Muscle layer of duodenum (tissue), 2 donors: ENCODE data around the gene CHD9.

Experiments
- H3K27ac ChIP-seq: one replicate; pipeline ENCODE4 v1.7.0; 2013; ENCODE audit warnings: mild to moderate bottlenecking, low read length
- H3K27me3 ChIP-seq: one replicate; pipeline ENCODE4 v1.7.0; 2013; ENCODE audit warnings: low read depth, mild to moderate bottlenecking, control low read depth, low read length
- H3K36me3 ChIP-seq, 2 donors: one replicate each; pipeline ENCODE4 v1.7.0; 2013; ENCODE audit warnings: low read length in 2 of 2, control low read depth in 1 of 2, mild to moderate bottlenecking in 1 of 2; ENCODE audit not compliant: insufficient read depth in 2 of 2, control insufficient read depth in 1 of 2
- H3K4me1 ChIP-seq, 2 donors: one replicate each; pipeline ENCODE4 v1.7.0; 2013; ENCODE audit warnings: low read length in 2 of 2, mild to moderate bottlenecking in 2 of 2, control low read depth in 1 of 2, moderate library complexity in 1 of 2; ENCODE audit not compliant: insufficient read depth in 2 of 2, control insufficient read depth in 1 of 2
- H3K4me3 ChIP-seq, 2 donors: one replicate each; pipeline ENCODE4 v1.7.0; 2013; ENCODE audit warnings: low read length in 2 of 2, low read depth in 1 of 2, mild to moderate bottlenecking in 1 of 2
- H3K9me3 ChIP-seq, 2 donors: one replicate each; pipeline ENCODE4 v1.7.0; 2013; ENCODE audit warnings: low read length in 2 of 2, control low read depth in 1 of 2, mild to moderate bottlenecking in 1 of 2; ENCODE audit not compliant: control insufficient read depth in 1 of 2
- donor health status: healthy.

CHD9 gene

DNA sequence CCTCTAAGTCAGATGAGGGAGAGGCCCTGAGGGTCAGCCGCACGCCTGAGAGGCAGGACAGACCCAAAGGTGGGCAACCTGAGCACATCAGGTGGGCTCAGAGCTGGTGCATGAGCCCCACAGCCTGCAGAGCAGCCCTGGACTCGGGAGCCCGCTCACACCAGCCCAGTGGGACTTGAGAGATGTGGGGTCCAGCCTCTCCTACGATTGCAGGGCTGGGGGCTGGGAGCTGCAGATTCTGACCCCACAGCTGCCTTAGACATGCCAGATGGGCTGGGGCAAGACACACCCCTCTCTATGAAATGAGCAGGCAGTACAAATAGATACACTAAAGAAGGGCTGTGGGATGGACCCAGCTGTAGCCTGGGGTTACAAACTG lies 302.4 kb downstream of the CHD9 start:
- Histone ChIP-seq H3K9me3 (no peaks in the 10 kb centered on the region), H3K27me3 (no peaks in the 10 kb centered on the region), H3K36me3 (no peaks in the 10 kb centered on the region), H3K4me1 (no peaks in the 10 kb centered on the region), H3K27ac (no peak overlapping the region), H3K4me3 (no peak overlapping the region)

GRCh38 chr16:53357955-53358354 lies 303.2 kb downstream of the CHD9 start:
- no peaks in the 10 kb centered on the region for H3K4me1 ChIP-seq
- no peak overlapping the region for H3K27ac ChIP-seq
- no peak overlapping the region for H3K4me3 ChIP-seq
- no peaks in the 10 kb centered on the region for H3K36me3 ChIP-seq
- no peaks in the 10 kb centered on the region for H3K27me3 ChIP-seq
- H3K9me3 ChIP-seq, result no peaks in the 10 kb centered on the region

GRCh38 chr16:53358884-53359283 lies 304.1 kb downstream of the CHD9 start:
- no peaks in the 10 kb centered on the region for H3K27me3 ChIP-seq
- no peak overlapping the region for H3K27ac ChIP-seq
- no peaks in the 10 kb centered on the region for H3K4me1 ChIP-seq
- no peaks in the 10 kb centered on the region for H3K36me3 ChIP-seq
- no peak overlapping the region for H3K4me3 ChIP-seq
- no peaks in the 10 kb centered on the region for H3K9me3 ChIP-seq

DNA sequence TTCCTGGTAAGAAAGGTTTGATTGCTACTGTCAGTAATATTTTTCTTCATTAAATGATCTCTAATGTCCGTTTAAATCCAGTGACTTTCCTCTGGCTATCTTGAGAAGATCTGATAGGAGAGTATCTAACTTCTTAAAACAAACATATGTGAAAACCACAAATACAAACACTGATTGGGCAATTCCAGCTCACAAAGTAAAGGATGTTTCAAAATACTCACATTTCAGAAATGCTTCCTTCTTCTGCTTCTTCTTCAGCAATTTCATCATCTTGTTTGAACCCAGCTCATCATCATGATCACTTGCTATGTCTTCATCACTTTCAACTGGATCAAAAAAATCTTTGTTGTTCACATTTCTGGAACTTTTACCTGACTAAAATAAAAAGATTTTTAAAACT lies 315.1 kb downstream of the CHD9 start:
- Histone ChIP-seq H3K4me1 (peaks cover 0 to 10% of the 10 kb centered on the region in 2 donors), H3K4me3 (no peak overlapping the region), H3K9me3 (no peaks in the 10 kb centered on the region), H3K27me3 (peaks cover 16% of the 10 kb centered on the region), H3K36me3 (no peaks in the 10 kb centered on the region), H3K27ac (no peak overlapping the region)

- peaks cover 16% of the 10 kb centered on the region for H3K27me3 ChIP-seq
- H3K27ac ChIP-seq, result no peak overlapping the region
- H3K9me3 ChIP-seq, result no peaks in the 10 kb centered on the region
These were observed 316.0 kb downstream of the CHD9 start for GRCh38 chr16:53370827-53371226.

DNA sequence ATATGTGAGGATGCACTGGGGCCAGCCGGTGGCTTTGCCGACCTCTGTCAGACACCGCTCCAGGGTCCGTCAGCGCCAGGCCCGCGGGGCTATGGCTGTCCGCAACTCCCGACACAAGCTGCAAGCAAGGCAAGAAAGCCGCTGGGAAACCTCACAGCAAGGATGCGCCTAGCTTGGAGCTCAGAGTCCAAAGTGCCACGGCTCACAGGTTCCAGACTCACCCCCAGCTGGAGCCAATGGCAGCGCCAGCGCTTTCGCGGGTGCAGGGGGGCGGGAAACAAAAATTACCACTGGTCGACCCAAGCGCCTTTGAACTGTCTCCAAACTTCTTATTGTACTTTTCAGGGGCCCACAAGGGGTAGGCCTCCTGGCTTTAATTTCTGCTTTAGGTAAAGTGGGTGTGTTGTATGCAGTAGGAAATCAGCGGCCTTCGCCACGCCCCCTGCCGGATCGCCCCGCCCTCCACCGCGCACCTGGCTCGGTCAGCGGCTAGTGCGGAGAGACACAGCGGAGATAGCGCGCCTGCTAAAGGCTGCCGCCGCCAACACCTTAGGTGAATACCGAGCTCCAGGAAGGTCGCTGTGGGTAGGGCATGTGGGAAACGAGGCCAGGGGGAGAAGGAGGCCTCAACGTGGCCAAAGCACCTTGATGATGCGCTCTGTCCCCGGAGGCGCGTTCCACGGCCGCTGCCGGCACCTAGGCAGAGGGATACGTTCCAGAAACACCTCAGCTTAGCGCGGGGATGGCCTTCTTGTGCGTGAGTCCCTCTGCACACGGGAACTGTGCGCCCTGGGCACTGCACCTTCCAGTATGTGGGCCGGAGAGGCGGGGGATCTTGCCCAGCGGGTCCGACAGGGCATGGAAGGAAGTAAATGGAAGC lies 318.4 kb downstream of the CHD9 start:
- Histone ChIP-seq H3K27ac (no peak overlapping the region), H3K27me3 (peaks cover 16% of the 10 kb centered on the region), H3K9me3 (no peaks in the 10 kb centered on the region), H3K4me1 (peaks cover 0 to 10% of the 10 kb centered on the region in 2 donors), H3K4me3 (peak overlapping the region; percentile 48 to 50), H3K36me3 (no peaks in the 10 kb centered on the region)

More at GRCh38 chr16:53370827-53371226, 316.0 kb downstream of the CHD9 start:
- no peaks in the 10 kb centered on the region for H3K36me3 ChIP-seq
- H3K4me3 ChIP-seq, result no peak overlapping the region
- peaks cover 0 to 10% of the 10 kb centered on the region in 2 donors for H3K4me1 ChIP-seq

DNA sequence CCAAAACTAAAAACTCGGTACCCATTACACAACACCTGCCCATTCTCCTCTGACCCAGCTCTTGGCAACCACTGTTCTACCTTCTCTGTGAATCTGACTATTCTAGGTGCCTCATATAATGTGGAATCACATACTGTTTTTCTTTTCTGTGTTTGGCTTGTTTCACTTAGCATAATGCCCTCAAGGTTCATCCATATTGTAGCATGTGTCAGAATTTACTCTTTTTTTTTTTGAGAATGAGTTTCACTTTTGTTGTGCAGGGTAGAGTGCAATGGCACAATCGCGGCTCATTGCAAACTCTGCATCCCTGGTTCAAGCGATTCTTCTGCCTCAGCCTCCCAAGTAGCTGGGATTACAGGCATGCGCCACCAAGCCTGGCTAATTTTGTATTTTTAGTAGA lies 320.0 kb downstream of the CHD9 start:
- peaks cover 0 to 10% of the 10 kb centered on the region in 2 donors for H3K4me1 ChIP-seq
- H3K9me3 ChIP-seq, result no peaks in the 10 kb centered on the region
- no peaks in the 10 kb centered on the region for H3K36me3 ChIP-seq
- peaks cover 16% of the 10 kb centered on the region for H3K27me3 ChIP-seq
- no peak overlapping the region for H3K27ac ChIP-seq
- no peak overlapping the region for H3K4me3 ChIP-seq

DNA sequence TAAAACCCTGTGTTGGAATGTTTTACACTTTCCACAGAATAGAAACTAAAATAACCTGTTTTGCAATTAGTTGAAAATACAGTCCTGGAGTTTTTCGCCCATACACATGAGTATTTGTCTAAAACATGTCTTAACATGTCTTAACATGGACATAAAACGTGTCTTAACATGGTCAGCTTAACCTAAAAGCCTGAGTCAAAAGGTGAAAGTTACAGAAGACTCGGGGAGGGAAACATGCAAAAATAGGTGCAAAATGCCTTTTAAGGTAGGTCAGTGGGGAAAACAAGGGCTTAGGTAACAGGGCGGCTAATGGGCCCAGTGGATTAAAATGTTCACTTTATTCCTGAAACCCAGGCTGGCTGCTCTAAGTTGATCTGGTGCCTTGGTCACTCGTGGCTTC lies 323.3 kb downstream of the CHD9 start:
- no peaks in the 10 kb centered on the region for H3K36me3 ChIP-seq
- H3K27ac ChIP-seq, result no peak overlapping the region
- H3K9me3 ChIP-seq, result no peaks in the 10 kb centered on the region
- no peak overlapping the region for H3K4me3 ChIP-seq
- peaks cover 7% of the 10 kb centered on the region for H3K27me3 ChIP-seq
- H3K4me1 ChIP-seq, result peaks cover 0 to 5% of the 10 kb centered on the region in 2 donors
